CD4-positive, CD25-positive, alpha-beta regulatory T cell (primary cell): Measurements from ENCODE around the gene TMOD2. TPM values are rescaled to one million over a fixed set of nuclear protein-coding genes. Genes with fewer than 3 reads are reported as not detected.
A peak's percentile ranks its signal among the peaks of the same experiment; 100 is the strongest.
"Not testable (repeated sequence)": the region's sequence is repeated elsewhere in the genome, so short reads cannot be mapped to it uniquely, and the experiment has no call there.

ENCODE experiments used
- ATAC-seq, 2 donors: fragments of 150-1000 bp; cut with Tn5 transposase; one replicate each; pipeline ENCODE4 v1.10.0; 2021; ENCODE audit warnings: low read depth in 2 of 2, moderate number of reproducible peaks in 2 of 2, moderate library complexity in 1 of 2
- DNase-seq, 3 donors: peaks; one replicate each; pipeline versions ENCODE4 v3.0.0 to v3.0.0-alpha.2; 2012 to 2022; ENCODE audit warnings: mixed read lengths in 1 of 3
- H3K27ac ChIP-seq: one replicate; pipeline ENCODE4 v1.7.0; 2013; ENCODE audit warnings: mild to moderate bottlenecking, low read length; ENCODE audit not compliant: insufficient read depth, poor library complexity, severe bottlenecking
- H3K27me3 ChIP-seq: one replicate; pipeline ENCODE4 v1.7.0; 2013; ENCODE audit warnings: low read length; ENCODE audit not compliant: control insufficient read depth, insufficient read depth
- H3K36me3 ChIP-seq: one replicate; pipeline ENCODE4 v1.7.0; 2013; ENCODE audit warnings: mild to moderate bottlenecking, low read length, moderate library complexity; ENCODE audit not compliant: control insufficient read depth, insufficient read depth
- H3K4me1 ChIP-seq: 2 replicates; pipeline ENCODE4 v1.7.0; 2013; ENCODE audit warnings: mild to moderate bottlenecking, low read length; ENCODE audit not compliant: insufficient read depth, control insufficient read depth, poor library complexity, severe bottlenecking
- H3K4me3 ChIP-seq: one replicate; pipeline ENCODE4 v1.7.0; 2013; ENCODE audit warnings: low read depth, mild to moderate bottlenecking, low read length, moderate library complexity
- H3K9me3 ChIP-seq, 2 experiments: 1 replicate in 1 of 2; 2 replicates in 1 of 2; pipeline ENCODE4 v1.7.0; 2013; ENCODE audit warnings: low read length in 2 of 2, mild to moderate bottlenecking in 1 of 2, moderate library complexity in 1 of 2; ENCODE audit not compliant: control insufficient read depth in 2 of 2
- H3K27ac Mint-ChIP-seq, 3 donors: one replicate each; pipeline ENCODE4 v1.8.0; 2020 to 2022; ENCODE audit warnings: mild to moderate bottlenecking in 3 of 3, mixed read lengths in 3 of 3, moderate library complexity in 2 of 3
- H3K27me3 Mint-ChIP-seq: one replicate; pipeline ENCODE4 v1.8.0; 2022; ENCODE audit warnings: mild to moderate bottlenecking, mixed read lengths
- H3K36me3 Mint-ChIP-seq: one replicate; pipeline ENCODE4 v1.8.0; 2020; ENCODE audit warnings: mixed read lengths
- H3K4me1 Mint-ChIP-seq, 4 donors: one replicate each; pipeline ENCODE4 v1.8.0; 2020 to 2022; ENCODE audit warnings: mixed read lengths in 4 of 4, mild to moderate bottlenecking in 1 of 4
- H3K4me3 Mint-ChIP-seq, 4 donors: one replicate each; pipeline ENCODE4 v1.8.0; 2020 to 2022; ENCODE audit warnings: mild to moderate bottlenecking in 4 of 4, mixed read lengths in 4 of 4, moderate library complexity in 3 of 4
- H3K9me3 Mint-ChIP-seq, 7 donors: one replicate each; pipeline ENCODE4 v1.8.0; 2020 to 2022; ENCODE audit warnings: mixed read lengths in 7 of 7, mild to moderate bottlenecking in 3 of 7, moderate library complexity in 2 of 7
- polyA plus RNA-seq, 4 donors: library from polyadenylated mRNA; unstranded; fragments of 300-500 nt; fragmentation: Illumina TruSeq; gene quantifications; one replicate each; pipeline ENCODE4 v1.2.3, GENCODE V29; 2021
- total RNA-seq: library from RNA; stranded (reverse); gene quantifications from one replicate; pipeline ENCODE4 v1.2.3, GENCODE V29; 2022

Gene TMOD2
- total and polyA plus RNA-seq, 5 donors from 2014 or later = 0.87 to 3.7 (median 1.2) TPM

GRCh38 chr15:51792474-51792873, 41.1 kb downstream of the TMOD2 start:
- not testable (repeated sequence) for H3K4me3 ChIP-seq, H3K27me3 Mint-ChIP-seq, H3K4me1 Mint-ChIP-seq, DNase-seq, H3K36me3 ChIP-seq, H3K27me3 ChIP-seq, H3K4me3 Mint-ChIP-seq, H3K9me3 Mint-ChIP-seq, H3K4me1 ChIP-seq, H3K27ac ChIP-seq, H3K9me3 ChIP-seq, ATAC-seq, H3K36me3 Mint-ChIP-seq, H3K27ac Mint-ChIP-seq

- Mint-ChIP-seq H3K27ac (no peak overlapping the region), H3K36me3 (peaks cover 7% of the 10 kb centered on the region), H3K4me1 (peaks cover 0 to 5% (median 1%) of the 10 kb centered on the region in 4 donors), H3K9me3 (peaks cover 0 to 6% (median 0%) of the 10 kb centered on the region in 7 donors), H3K27me3 (peaks cover 4% of the 10 kb centered on the region), H3K4me3 (no peak overlapping the region)
- Histone ChIP-seq H3K27ac (no peak overlapping the region), H3K9me3 (no peaks in the 10 kb centered on the region), H3K4me3 (no peak overlapping the region), H3K27me3 (no peaks in the 10 kb centered on the region), H3K4me1 (no peaks in the 10 kb centered on the region), H3K36me3 (peaks cover 5% of the 10 kb centered on the region)
- DNase-seq (no peak), ATAC-seq (no peak)
These were observed 42.3 kb downstream of the TMOD2 start for GRCh38 chr15:51793521-51794305.

GRCh38 chr15:51796847-51797401, 45.5 kb downstream of the TMOD2 start:
- ATAC-seq = no peak
- Mint-ChIP-seq H3K36me3 (peaks cover 26% of the 10 kb centered on the region), H3K4me3 (no peak overlapping the region), H3K4me1 (peaks cover 0 to 3% (median 0%) of the 10 kb centered on the region in 4 donors), H3K9me3 (peaks cover 0 to 4% (median 0%) of the 10 kb centered on the region in 7 donors), H3K27ac (no peak overlapping the region), H3K27me3 (peaks cover 4% of the 10 kb centered on the region)
- Histone ChIP-seq H3K4me3 (no peak overlapping the region), H3K36me3 (peaks cover 5% of the 10 kb centered on the region), H3K9me3 (no peaks in the 10 kb centered on the region), H3K27ac (no peak overlapping the region), H3K27me3 (no peaks in the 10 kb centered on the region), H3K4me1 (no peaks in the 10 kb centered on the region)
- no peak for DNase-seq

DNA sequence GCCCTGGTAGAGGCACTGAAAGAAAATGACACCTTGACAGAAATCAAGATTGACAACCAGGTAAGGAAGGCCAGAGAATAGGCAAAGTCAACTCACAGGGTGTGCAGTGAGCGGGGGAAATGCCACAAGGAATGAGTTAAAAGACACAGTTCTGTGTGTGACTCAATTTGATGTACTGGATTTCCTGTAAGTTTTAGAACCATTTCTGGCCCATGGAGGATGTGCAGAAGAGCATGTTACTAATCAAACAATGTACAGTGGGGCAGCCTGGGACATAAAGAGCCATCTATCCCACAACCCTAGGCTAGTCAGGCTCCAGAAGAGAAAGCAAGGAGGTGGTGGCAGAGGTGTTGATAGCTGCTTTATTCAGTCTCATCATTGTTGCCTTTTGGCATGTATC, 46.9 kb downstream of the TMOD2 start:
- Mint-ChIP-seq H3K4me1 (peaks cover 0 to 3% (median 0%) of the 10 kb centered on the region in 4 donors), H3K9me3 (no peaks in the 10 kb centered on the region), H3K36me3 (peaks cover 26% of the 10 kb centered on the region), H3K27me3 (peaks cover 4% of the 10 kb centered on the region), H3K4me3 (no peak overlapping the region), H3K27ac (no peak overlapping the region)
- Histone ChIP-seq H3K4me1 (no peaks in the 10 kb centered on the region), H3K4me3 (no peak overlapping the region), H3K27me3 (no peaks in the 10 kb centered on the region), H3K9me3 (no peaks in the 10 kb centered on the region), H3K36me3 (peaks cover 5% of the 10 kb centered on the region), H3K27ac (no peak overlapping the region)
- DNase-seq (no peak), ATAC-seq (no peak)

- Mint-ChIP-seq H3K9me3 (no peaks in the 10 kb centered on the region), H3K27me3 (peaks cover 4% of the 10 kb centered on the region), H3K36me3 (peaks cover 32% of the 10 kb centered on the region), H3K4me1 (peaks cover 0 to 3% (median 0%) of the 10 kb centered on the region in 4 donors), H3K27ac (no peak overlapping the region), H3K4me3 (no peak overlapping the region)
- Histone ChIP-seq H3K36me3 (peaks cover 5% of the 10 kb centered on the region), H3K4me1 (no peaks in the 10 kb centered on the region), H3K27ac (no peak overlapping the region), H3K9me3 (no peaks in the 10 kb centered on the region), H3K27me3 (no peaks in the 10 kb centered on the region), H3K4me3 (no peak overlapping the region)
- no peak for ATAC-seq
- DNase-seq = no peak
These were observed 48.2 kb downstream of the TMOD2 start for GRCh38 chr15:51799282-51800252.

GRCh38 chr15:51801391-51801835, 50.0 kb downstream of the TMOD2 start:
- DNase-seq (peak in 1 of 3 donors; percentile 15), ATAC-seq (no peak)
- Histone ChIP-seq H3K4me1 (no peaks in the 10 kb centered on the region), H3K27me3 (no peaks in the 10 kb centered on the region), H3K9me3 (no peaks in the 10 kb centered on the region), H3K27ac (no peak overlapping the region), H3K36me3 (peaks cover 9% of the 10 kb centered on the region), H3K4me3 (no peak overlapping the region)
- no peak overlapping the region for H3K4me3 Mint-ChIP-seq
- H3K36me3 Mint-ChIP-seq = peaks cover 36% of the 10 kb centered on the region
- H3K27me3 Mint-ChIP-seq = peaks cover 4% of the 10 kb centered on the region
- H3K27ac Mint-ChIP-seq = no peak overlapping the region
- no peaks in the 10 kb centered on the region for H3K9me3 Mint-ChIP-seq
- peaks cover 0 to 3% (median 0%) of the 10 kb centered on the region in 4 donors for H3K4me1 Mint-ChIP-seq

DNA sequence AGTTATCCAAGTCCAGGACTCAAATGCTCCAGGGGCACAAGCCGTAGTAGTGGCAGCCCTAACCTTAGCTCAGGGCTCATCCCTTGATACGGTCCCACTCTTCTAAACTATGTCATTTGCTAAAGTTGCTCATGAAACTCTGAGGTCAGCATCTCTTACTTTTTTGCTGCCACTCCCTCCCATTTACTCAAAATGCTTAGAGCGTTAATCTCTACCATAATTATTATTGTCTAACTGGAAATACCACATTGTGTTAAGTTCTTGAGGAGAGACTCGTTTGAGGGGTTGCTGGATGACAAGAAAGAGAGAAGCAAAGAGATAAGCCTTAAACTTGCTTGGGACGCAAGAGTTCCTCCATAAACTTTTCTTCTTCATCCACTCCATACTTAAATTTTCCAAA, 51.2 kb downstream of the TMOD2 start:
- peaks cover 10% of the 10 kb centered on the region for H3K36me3 ChIP-seq
- H3K27me3 ChIP-seq = no peaks in the 10 kb centered on the region
- H3K4me1 ChIP-seq = no peaks in the 10 kb centered on the region
- Mint-ChIP-seq H3K4me1 (no peaks in the 10 kb centered on the region), H3K36me3 (peaks cover 47% of the 10 kb centered on the region), H3K27me3 (peaks cover 4% of the 10 kb centered on the region), H3K4me3 (no peak overlapping the region), H3K9me3 (no peaks in the 10 kb centered on the region), H3K27ac (no peak overlapping the region)
- DNase-seq (no peak), ATAC-seq (no peak)
- H3K9me3 ChIP-seq = no peaks in the 10 kb centered on the region
- H3K4me3 ChIP-seq = no peak overlapping the region
- H3K27ac ChIP-seq = no peak overlapping the region
